HFF-Myc (cell line): ENCODE measurements around the gene ICE1.

Source experiments
- DNase-seq: peaks from one replicate; pipeline ENCODE4 v3.0.0-alpha.2; 2011; ENCODE audit warnings: low read depth; ENCODE audit errors: extremely low read depth
- H3K4me3 ChIP-seq: replicated peaks from 2 replicates; pipeline ENCODE4 v1.5.1; 2011; ENCODE audit warnings: low read depth, mild to moderate bottlenecking, control low read depth, low read length
- TF ChIP-seq, protein P1 (sequence below): IDR thresholded peaks from 2 replicates; pipeline ENCODE4 v1.5.1; 2012; ENCODE audit warnings: mild to moderate bottlenecking, low read depth, low read length, control low read depth; ENCODE audit errors: missing control alignments

Gene ICE1

DNA sequence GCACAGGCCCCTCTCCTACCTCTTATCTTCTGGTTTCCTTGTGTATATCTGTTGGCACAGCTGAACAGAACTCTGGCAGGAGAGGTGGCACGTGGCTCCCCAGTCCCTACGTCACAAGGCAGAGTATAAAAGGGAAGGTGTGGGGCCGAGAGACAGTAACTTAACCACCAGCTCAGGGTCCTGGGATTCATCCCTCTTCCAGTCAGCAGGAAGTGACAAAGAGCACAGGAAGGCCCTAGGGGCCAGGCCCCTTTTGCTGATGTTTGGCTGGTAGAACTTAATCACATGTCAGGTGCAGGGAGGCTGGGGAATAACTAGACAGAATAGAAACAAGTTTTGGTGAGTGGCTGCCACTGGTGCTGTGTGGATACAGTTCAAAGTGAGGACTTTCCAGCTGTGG, 4.5 kb upstream of the ICE1 start:
- no peak for DNase-seq
- TF ChIP-seq, protein P1, sequence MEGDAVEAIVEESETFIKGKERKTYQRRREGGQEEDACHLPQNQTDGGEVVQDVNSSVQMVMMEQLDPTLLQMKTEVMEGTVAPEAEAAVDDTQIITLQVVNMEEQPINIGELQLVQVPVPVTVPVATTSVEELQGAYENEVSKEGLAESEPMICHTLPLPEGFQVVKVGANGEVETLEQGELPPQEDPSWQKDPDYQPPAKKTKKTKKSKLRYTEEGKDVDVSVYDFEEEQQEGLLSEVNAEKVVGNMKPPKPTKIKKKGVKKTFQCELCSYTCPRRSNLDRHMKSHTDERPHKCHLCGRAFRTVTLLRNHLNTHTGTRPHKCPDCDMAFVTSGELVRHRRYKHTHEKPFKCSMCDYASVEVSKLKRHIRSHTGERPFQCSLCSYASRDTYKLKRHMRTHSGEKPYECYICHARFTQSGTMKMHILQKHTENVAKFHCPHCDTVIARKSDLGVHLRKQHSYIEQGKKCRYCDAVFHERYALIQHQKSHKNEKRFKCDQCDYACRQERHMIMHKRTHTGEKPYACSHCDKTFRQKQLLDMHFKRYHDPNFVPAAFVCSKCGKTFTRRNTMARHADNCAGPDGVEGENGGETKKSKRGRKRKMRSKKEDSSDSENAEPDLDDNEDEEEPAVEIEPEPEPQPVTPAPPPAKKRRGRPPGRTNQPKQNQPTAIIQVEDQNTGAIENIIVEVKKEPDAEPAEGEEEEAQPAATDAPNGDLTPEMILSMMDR: no peak
- H3K4me3 ChIP-seq: no peak overlapping the region

DNA sequence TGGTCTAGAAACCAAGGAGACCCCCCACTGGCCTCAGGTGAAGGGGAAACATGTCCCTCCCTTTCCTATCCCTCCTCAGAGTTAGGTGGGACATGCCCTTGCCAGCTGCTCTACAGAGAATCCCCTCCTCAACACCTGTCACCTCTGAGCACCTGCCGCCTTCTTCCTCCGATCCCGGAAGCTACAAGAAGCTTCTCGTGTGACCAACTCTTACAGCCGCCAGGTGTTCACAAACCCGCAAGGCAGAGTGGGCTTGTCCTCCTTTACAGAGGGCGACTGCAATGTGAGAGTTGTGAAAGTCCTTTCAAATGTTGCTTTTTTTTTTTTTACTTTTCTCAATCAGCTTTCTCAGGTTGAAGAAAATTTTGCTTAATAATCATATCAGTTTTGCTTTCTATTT, 3.7 kb upstream of the ICE1 start:
- TF ChIP-seq, protein P1: no peak
- no peak overlapping the region for H3K4me3 ChIP-seq
- DNase-seq: no peak

DNA sequence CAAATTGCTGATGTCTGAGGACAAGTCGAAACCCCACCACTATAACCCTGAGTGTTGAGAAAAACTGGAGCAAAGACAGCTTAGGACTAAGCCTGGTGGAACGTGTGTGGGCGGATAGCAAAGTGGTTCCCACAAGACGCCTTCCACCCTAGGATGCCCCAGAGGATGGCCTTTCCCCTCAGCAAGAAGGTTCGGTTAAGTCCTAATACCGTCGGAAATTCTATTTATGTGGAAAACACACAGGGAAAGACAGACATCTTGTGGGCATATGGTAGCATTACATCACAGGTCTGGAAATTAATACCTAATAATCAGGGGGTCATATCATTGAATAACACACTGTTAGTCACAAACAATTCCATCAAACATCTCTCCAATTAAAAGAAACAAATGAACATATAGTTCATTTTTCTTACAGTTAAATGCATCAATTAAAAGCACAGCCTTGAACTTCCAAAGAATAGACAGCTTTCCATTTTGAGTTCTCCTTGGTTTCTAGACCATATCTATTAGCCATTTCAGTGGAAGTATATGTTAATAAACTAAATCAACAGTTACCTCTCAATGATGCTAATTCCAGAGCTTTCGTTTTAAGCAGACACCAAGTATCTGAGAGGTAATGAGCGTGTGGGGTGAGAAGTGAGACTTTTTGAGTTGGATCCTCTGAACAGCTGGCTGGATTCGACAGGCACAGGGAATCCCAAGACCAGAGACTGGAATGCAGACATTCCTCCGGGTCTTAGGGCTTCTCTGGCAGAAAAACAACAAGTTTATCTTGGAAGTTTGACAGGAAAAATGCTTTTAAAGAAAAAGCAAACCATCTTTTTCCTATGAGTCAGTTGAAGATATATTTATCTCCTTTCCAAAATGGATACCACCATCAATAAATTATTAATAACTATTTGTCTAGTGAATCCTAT, 2.9 kb upstream of the ICE1 start:
- DNase-seq: peak; percentile 53
- TF ChIP-seq, protein P1: peak; percentile 68
- H3K4me3 ChIP-seq: no peak overlapping the region

DNA sequence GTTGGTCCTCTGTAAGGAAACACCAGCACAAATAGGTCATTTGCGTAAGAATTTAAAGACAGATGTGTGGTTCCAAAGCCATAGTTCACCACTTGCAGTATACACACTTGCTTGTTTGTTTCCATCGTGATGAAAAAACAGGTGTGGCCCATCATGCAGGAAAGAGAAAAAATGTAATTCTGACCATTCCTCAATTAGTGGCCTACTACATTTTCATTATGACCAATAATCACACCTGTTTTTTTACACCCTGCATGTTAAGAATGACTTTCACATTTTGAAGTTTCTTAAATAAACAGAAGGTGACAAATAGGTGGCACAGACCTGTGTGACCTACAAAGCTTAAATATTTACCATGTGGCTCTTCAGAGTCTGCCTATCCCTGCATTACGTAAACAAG, 2.2 kb upstream of the ICE1 start:
- TF ChIP-seq, protein P1: no peak

DNA sequence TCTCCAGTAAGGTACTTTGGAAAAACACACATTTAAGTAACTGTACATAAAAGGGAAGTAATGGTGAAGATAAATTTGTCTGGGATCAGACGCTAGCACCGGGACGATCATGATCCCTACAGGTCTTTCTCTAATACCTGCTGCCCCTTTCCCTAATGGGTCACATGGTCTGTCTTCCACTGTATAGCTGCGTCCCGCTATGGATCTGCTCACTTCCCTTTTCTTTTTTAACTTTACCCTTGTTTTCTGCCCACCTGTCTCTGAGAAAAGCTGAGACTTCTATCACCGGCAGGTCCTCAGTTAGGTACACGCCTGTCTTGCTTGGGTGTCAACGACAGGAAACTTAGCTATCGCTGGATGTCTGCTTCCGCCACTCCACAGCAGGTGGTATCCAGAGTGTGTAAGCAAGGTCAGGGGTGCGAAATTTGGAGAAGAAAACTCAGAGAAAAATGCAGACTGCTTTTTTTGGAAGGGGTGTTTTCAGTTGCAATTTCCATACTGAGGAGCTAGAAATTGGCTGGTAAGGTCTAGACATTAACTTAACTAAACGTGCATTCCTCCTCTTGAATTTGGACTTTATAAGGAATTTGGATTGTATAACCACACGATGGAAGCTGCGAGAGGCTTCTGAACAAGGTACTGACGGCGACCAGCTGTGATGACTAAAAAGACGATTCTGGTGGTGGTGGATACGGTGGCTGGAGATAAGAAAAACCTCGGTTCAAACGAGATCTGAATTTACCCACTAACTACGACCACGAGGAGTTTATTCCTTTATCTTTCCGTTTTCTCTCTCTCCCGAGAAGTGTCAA, 1.1 kb upstream of the ICE1 start:
- H3K4me3 ChIP-seq: peak overlapping the region; percentile 97
- no peak for DNase-seq
- TF ChIP-seq, protein P1: no peak

More for the DNA sequence above, 2.2 kb upstream of the ICE1 start:
- no peak for DNase-seq
- no peak overlapping the region for H3K4me3 ChIP-seq

DNA sequence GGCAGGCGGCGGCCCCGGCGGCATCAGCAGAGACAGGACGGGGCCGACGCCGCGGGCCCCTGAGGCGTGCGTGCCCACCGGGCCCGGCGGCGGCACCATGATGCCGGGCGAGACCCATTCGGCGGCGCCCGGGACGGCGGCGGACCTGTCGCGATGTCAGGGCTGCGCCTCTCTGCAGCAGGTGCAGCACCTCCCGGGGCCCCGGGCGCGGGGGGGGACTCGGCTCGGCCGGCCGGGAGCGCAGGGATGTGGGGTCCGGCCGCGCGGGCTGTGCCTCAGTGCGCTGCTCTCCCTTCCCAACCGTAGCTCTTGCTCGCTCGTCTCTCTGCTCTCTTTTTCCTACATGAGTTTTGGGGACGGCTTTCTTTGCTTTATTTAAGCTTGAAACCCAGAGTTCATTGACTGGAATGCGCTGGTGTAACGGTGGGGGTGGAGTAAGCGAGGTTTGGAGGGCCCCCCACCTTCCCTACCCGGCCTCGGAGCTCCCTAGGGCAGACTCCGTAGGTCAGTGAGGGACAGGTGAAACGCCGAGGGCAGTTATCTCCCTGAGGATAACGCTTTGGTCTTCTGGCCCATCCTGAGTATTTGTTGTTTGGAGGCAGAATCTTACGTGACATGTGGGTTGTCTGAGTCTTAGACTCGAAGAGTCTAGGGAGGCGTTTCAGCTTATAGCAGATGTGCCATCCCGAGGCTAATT, 490 bp downstream of the ICE1 start:
- DNase-seq: no peak
- TF ChIP-seq, protein P1: no peak
- peak overlapping the region; percentile 97 for H3K4me3 ChIP-seq
